Left renal pelvis (tissue), 4 donors: ENCODE data around the gene C19orf81. TPM values are rescaled to one million over a fixed set of nuclear protein-coding genes. Genes with fewer than 3 reads are reported as not detected.
A peak's percentile ranks its signal among the peaks of the same experiment; 100 is the strongest.
"Not testable (repeated sequence)": the region's sequence is repeated elsewhere in the genome, so short reads cannot be mapped to it uniquely, and the experiment has no call there.

ENCODE experiments used
- DNase-seq, 4 donors: peaks; one replicate each; pipeline ENCODE4 v3.0.0-alpha.2; 2013; ENCODE audit warnings: low read depth in 4 of 4, low spot score in 3 of 4
- polyA plus RNA-seq, 4 donors: library from polyadenylated mRNA; unstranded; fragments of 120-200 nt; gene quantifications; one replicate each; pipeline ENCODE4 v1.2.1, GENCODE V29; 2013; ENCODE audit not compliant: insufficient read length in 4 of 4

Gene C19orf81
- polyA plus RNA-seq = 1 to 10 TPM in 3 of 4 donors, under 1 TPM in 1; 0.48 to 3.2 (median 2.2) TPM

DNA sequence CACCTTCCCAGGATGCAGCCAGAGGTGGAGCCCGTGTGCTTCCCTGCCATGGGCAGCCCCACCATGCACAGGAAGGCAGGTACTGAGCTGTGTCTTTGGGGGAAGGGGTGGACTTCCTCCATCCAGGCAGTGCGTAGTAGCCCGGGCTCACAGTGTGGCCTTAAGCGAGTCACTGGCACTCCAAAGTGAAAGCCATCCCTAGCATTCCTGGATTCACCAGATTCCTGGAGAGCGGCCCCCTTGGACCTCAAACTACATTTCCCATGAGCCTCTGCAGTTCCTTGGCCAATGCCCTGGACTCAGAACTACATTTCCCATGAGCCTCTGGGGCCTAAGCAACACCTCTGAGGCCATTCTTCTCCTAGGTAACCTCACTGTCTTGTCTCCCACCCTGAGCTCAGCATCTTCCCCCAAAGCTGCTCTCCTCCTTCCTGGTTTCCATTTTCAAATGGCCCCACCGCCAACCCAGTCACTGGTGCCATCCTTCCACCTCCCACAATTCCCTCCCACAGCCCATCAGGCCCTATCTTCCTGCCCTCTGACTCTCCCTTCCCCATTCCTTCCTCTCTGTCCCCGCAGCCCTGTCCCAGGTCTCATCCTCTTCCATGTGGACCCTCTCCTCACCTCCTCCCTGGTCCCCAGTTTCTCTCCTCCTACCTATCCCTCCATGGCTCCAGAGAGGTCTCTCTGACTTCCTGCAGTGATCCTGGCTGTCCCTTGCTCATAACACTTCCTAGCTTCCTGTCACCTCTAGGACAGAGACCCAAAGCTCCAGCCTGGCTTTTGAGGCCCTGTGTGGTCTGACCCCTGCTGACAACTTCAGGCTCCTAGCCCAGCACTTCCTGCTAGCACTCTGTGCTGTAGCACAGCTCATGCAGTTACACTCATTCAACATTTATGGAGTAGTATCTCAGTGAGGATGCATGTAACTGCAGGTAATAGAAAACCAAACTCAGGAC lies at the start of gene C19orf81:
C19orf81 (plus strand) TSS at position 13 of the 959 bp plus-strand sequence; CDS start at position 13, 0 bp downstream.
- no peak for DNase-seq

DNA sequence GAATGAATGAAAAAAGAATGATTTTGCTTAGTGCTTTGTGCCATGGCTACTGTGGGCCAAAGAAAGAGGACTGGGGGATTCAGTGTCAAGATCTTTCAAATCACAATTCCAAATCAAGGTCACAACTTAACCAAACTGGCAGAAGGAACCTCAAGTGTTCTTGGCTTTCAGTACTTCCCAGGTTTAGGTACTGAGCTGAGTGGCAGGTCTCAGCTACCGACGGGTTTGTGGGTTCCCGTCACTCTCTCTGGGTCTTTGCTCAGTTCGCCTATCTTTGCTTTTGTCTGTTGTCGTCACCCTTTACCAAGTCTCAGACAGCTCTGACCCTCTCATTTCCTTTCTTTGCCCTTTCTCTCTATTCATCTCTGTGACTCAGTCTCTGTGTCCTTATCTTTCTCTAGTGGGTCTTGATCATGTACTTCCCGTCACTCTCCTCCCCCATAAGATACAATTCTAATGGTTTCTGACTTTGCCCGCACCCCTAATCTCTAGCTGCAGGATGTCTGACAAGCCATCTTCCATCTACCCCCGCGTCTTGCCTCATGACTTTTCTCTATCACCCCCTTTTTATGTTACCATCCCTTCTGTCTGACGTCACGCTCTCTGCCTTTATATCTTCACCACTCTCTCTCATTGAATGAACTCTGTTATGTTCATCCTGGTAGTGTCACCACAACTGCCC lies 47.7 kb upstream of the C19orf81 start:
- DNase-seq = no peak

DNA sequence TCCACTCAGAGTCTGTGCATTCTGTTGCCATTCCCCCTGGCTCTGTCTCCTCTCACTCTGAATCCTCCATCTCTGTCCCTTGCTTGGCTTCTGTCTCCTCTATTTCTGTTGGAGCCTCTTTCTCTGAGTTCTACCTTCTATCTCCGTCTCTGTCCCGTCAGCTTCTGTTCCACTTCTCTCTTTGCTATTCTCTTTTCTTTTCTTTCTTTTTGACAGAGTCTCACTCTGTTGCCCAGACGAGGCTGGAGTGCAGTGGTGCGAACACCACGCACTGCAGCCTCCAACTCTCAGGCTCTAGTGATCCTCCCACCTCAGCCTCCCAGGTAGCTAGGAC lies 47.2 kb upstream of the C19orf81 start:
- DNase-seq = no peak

DNA sequence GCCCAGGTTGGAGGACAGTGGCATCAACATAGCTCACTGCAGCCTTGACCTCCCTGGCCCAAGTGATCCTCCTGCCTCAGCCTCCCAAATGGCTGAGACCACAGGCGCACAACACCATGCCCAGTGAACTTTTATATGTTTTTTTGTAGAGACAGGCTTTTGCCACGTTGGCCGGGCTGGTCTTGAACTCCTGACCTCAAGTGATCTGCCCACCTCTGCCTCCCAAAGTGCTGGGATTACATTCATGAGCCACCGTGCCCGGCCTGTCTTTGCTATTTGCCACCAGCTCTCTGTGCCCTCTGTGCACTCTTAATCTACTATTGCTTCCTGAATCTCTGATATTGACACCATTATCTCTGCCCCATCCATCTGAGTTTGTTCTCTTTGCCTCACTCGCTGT lies 46.7 kb upstream of the C19orf81 start:
- DNase-seq = no peak

DNA sequence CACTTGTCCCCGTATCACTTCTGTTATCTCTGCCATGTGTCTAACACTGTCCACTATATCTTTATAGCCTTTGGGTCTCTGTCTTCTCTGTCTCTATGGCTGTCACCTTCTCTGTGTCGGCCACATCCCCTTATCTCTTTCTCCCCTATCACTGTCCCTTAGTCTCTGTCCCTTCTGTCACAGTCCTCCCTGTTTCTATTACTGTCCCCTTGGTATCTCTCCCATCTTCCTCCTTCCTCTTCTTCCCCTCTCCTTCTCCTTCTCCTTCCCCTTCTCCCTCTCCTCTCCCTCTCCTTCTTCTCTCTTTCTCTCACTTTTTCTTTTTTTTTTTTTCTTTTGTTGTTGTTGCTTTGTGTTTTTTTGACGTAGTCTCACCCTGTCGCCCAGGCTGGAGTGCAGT lies 46.3 kb upstream of the C19orf81 start:
- DNase-seq = no peak

DNA sequence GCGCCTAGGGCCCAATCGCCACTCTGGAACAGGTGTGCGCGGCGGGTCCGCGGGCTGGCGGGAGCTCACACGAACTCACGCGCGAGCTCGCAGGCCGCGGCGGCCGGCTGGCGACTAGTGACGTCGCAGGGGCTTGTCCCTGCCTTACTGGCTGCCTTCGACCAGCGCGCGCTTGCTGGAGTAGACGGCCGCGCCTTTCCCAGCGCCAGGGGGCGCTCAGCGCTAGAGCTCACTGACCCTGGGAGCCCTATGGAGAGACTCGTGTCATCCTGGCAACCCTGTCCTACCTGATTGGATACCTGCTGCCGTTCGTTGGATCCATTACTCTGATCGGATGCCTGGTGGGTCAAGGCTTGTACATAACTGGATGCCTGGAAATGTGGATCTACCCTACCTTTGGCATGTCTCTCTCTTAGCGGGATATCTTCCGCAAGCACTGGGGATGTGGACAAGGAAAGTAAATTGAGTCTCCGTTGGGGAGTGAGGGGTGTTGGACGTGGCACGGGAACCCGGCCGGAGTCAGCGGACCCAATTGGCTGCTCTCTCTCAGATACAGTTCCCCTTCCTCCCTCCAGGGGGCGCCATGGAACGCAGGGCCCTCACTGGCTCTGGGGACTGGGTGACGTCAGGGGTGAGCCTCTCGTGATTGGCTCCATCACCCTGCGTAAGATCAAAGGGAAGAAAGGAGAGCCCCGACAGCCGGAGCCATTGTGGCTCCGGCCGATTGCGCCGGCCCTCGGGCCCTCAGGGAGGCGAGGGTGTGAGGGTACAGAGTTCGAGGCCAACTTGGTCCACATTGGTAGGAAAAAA lies 44.8 kb upstream of the C19orf81 start:
- not testable (repeated sequence) for DNase-seq

DNA sequence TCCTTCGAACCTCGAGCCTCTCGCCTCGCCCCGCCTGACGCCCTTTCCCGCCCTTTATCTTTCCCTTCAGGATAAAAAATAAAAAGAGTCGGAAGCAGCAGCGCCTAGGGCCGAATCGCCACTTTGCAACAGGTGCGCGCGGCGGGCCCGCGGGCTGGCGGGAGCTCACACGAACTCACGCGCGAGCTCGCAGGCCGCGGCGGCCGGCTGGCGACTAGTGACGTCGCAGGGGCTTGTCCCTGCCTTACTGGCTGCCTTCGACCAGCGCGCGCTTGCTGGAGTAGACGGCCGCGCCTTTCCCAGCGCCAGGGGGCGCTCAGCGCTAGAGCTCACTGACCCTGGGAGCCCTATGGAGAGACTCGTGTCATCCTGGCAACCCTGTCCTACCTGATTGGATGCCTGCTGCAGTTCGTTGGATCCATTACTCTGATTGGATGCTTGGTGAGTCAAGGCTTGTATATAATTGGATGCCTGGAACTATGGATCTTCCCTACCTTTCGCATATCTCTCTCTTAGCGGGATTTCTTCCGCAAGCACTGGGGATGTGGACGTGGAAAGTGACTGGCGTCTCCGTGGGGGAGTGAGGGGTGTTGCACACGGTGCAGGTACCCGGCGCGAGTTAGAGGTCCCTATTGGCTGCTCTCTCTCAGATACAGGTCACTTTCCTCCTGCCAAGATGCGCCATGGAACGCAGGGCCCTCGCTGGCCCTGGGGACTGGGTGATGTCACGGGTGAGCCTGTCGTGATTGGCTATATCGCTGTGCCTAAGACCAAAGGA lies 43.0 kb upstream of the C19orf81 start:
- not testable (repeated sequence) for DNase-seq

DNA sequence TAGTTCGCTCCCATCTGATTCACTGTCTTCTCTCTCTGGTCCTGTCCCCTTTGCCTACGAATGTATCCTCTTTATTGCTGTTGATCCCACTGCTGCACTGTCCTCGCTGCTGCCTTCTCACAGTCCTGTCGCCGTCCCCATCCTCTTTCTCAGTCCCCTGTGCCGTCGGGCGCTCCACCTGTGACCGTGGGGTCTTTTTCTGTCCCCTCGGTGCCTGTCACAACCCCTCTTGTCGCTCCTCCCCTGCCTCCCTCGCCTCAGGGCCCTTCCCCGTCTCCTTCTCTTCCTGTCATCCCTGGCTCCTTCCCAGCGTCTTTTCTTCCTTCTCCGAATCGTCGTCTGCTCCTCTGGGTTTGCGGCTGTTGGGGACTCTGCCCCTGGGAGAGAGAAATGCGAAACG lies 41.9 kb upstream of the C19orf81 start:
- no peak for DNase-seq

DNA sequence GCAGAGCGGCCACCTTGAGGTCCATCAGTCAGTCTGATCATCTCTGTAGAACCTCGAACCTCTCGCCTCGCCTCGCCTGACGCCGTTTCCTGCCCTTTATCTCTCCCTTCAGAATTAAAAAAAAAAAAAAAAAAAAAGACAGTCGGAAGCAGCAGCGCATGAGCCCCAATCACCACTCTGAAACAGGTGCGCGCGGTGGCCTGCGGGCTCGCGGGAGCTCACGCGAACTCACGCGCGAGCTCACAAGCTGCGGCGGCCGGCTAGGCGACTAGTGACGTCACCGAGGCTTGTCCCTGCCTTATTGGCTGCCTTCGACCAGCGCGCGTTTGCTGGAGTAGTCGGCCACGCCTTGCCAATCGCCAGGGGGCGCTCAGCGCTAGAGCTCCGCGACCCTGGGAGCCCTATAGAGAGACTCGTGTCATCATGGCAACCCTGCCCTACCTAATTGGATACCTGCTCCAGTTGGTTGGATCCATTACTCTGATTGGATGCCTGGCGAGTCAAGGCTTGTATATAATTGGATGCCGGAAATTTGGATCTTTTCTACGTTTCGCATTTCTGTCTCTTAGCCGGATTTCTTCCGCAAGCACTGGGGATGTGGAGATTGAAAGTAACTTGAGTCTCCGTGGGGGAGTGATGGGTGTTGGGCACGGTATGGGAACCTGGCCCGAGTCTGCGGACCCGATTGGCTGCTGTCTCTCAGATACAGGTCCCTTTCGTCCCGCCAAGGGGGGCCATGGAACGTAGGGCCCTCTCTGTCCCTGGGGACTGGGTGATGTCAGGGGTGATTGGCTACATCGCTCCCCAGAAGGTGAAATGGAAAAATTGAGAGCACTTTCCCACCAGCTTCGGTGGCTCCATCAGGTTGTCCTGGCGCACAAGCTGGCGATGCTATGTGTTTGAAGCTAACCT lies 41.1 kb upstream of the C19orf81 start:
- DNase-seq = peak; percentile 60 to 75 (median 72)

DNA sequence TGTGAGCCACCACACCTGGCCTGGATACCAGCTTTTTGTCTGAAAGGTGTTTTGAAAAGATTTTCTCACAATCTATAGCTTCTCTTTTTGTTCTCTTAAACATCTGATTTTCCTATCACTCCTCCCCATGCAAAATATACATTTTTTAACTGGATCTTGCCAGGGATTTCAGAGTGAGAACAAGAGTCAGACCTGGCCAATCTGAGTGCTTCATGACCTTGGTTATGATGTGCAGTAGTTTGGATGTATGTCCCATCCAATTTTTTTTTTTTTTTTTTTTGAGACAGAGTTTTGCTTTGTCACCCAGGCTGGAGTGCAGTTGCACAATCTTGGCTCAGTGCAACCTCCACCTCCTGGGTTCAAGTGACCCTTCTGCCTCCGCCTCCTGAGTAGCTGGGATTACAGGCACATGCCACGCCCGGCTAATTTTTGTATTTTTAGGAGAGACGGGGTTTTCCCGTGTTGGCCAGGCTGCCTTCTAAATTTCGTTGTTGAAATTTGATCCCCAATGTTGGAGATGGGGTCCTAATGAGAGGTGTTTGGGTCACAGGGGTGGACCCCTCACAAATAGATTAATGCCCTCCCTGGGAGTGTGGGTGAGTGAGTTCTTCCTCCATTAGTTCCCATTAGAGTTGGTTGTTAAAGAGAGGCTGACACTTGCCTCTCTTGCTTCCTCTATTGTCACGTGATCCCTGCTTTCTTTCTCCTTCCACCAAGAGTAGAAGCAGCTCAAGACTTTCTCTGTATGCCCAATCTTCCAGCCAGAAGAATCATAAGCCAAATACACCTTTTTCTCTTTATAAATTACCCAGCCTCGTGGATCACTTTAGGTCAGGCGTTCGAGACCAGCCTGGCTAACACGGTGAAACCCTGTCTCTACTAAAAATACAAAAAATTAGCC lies 36.5 kb upstream of the C19orf81 start:
- not testable (repeated sequence) for DNase-seq

DNA sequence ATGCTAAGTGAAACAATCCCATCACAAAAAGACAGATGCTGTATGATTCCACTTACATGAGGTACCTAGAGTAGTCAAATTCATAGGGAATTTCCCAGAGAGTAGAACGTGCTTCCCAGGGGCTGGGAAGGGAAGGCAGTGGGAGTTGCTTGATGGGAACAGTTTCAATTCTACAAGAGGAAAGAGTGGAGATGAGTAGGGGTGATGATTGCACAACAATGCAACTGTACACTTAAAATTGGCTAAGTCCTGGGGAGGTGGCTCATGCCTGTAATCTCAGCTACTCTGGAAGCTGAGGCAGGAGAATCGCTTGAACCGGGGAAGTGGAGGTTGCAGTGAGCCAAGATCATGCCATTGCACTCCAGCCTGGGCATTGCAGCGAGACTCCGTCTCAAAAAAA lies 30.9 kb upstream of the C19orf81 start:
- not testable (repeated sequence) for DNase-seq

DNA sequence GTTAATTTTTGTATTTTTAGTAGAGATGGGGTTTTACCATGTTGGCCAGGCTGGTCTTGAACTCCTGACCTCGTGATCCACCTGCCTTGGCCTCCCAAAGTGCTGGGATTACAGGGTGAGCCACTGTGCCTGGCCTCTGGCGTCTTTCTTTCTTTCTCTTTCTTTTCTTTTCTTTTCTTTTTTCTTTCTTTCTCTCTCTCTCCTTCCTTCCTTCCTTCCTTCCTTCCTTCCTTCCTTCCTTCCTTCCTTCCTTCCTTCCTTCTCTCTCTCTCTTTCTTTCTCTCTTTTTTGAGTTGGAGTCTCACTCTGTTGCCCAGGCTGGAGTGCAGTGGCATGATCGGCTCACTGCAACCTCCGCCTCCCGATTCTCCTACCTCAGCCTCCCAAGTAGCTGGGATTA lies 30.1 kb upstream of the C19orf81 start:
- DNase-seq = not testable (repeated sequence)

DNA sequence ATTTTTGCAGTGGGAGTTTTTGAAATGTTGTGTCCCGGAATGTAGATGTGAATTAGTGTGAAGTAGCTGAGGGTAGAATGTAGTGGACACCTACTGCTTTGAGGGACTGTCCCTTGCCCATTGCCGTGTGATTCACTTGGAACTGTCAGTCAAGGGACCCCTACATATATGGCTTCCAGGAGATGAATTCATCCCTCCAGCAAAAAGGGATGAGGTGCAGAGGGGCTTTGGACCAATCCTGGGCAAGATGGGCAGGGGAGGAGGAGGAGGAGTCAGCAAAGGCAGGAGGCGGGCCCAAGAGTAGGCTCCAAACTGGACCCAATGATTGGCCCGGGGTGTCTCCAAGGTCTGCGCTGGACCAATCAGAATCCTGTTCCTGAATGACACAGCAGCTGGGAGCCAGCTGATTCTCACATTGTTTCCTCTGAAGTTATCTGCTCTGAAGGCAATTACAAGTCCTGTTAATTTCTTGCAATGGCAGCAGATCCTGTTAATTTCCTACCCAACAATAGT lies 28.8 kb upstream of the C19orf81 start:
- not testable (repeated sequence) for DNase-seq

DNA sequence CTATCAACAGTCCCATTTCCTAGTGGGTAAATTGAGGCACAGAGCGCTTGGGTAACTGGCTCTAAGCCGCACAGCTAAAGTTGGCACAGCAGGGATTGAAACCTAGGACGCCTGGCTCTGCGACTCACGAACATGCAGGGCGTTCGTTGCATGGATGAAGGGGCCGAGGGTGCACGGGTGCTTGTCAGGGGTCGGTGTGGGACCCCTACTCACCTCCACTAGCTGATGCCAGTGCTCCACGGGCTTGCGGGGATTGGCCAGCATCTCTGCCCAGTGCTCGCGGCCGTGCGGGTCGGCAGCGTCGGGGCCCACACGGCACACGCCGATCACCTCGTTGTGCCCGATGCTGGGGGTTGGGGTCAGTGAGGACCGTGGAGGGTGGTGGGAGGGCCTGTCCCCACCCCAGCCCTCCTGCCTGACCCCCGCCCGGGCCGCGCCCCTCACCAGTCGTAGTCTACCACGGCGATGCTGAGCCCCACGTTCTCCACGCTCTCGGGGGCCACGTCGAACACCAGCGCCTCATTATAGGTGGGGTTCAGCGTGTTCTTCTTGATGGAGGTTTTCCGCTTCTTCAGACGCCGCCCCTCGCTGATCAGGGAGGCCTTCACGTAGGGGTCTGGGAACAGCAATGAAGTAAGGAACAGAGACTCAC lies 24.2 kb upstream of the C19orf81 start:
- DNase-seq = no peak

DNA sequence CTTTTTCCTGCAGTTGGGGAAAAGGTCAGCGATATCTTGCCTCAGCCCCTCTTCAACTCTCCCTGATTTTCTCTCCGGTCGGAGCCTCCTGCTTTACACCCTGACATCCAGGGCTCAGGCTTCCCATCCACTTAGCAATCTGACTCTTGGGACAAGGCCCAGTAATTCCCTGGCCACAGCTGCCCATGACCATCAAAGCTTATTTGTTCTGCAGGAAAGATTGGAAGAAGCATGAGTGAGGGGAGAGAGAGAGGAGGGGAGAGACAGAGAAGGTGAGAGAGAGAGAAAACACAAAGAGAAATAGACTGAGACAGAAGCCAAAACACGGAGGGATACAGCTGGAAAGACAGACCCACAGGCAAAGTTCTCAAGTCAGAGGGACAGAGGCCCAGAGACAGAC lies 23.2 kb upstream of the C19orf81 start:
- DNase-seq = no peak

DNA sequence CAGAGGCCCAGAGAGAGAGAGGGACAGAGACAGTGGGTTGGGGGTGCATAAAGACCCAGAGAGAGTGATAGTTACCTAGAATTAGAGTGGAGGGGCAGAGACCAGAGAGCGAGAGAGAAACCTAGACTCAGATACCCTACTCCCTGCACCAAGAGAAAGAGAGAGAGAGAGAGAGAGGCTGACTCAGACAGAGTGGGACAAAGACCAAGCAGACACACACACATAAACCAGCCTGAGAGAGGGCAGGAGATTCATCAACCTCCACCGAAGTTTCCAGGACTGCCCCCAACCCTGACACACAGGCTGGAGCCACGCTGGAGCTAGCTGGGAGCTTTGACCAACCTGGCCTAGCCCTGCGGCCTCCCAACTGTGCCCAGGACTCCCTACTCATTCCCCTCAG lies 22.4 kb upstream of the C19orf81 start:
- DNase-seq = no peak

DNA sequence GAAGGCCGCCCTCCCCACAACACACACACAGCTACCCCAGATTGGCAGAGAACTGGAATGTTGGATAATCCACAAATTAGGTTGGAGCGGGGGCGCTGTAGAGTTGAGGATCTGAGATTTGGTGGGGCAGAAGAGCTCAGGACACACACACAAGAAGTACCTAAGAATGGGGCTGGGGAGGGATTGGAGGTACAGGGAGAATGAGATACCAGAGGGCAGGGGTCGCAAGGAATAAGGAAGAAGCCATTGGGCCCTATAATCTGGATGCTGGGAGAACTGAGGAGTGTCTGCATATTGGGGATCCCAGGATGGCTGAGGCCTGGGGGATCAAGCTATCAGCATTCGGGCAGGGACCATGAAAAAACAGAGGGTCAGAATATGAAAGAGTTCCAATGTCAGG lies 21.1 kb upstream of the C19orf81 start:
- DNase-seq = no peak
